ENCODE results near the gene ANGPT4.
A peak's percentile ranks its signal among the peaks of the same experiment; 100 is the strongest.

ANGPT4 gene, protein sequence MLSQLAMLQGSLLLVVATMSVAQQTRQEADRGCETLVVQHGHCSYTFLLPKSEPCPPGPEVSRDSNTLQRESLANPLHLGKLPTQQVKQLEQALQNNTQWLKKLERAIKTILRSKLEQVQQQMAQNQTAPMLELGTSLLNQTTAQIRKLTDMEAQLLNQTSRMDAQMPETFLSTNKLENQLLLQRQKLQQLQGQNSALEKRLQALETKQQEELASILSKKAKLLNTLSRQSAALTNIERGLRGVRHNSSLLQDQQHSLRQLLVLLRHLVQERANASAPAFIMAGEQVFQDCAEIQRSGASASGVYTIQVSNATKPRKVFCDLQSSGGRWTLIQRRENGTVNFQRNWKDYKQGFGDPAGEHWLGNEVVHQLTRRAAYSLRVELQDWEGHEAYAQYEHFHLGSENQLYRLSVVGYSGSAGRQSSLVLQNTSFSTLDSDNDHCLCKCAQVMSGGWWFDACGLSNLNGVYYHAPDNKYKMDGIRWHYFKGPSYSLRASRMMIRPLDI

DNA sequence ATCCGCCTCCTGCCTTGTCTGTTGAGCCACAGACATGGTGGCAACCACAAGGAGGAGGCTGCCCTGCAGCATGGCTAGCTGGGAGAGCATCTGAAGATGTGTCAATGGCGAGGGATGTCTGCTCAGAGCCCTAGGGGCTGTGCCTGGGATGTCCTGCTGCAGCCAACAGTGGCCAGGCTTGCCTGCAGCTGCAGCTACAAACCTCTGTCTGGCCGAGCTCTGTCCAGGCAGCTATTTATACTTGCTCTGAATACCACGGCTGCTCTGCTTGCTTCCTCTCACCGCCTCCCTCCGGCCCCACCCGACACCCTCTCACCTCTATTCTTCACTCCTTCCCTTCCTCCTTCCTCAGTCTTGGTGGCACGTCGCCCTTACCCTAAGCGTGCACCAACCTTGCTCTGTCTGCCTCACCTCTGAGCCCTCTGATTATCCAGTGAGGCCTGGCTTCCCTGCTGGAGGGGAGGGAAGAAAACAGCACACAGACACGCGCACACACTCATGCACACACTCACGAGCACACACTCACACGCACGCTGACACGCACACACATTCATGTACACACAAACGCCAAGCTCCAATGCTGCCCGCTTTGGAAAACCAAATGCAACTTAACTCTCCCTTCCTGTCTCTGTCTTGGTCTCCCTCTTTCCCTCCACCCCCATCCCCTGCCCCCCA lies at the start of gene ANGPT4:
TSS of gene ANGPT4 (minus strand) at position 210 of the 675 bp plus-strand sequence. CDS start at position 90, 120 bp downstream.
- peak; percentile 43 for DNase-seq (ENCODE audit: low spot score)

DNA sequence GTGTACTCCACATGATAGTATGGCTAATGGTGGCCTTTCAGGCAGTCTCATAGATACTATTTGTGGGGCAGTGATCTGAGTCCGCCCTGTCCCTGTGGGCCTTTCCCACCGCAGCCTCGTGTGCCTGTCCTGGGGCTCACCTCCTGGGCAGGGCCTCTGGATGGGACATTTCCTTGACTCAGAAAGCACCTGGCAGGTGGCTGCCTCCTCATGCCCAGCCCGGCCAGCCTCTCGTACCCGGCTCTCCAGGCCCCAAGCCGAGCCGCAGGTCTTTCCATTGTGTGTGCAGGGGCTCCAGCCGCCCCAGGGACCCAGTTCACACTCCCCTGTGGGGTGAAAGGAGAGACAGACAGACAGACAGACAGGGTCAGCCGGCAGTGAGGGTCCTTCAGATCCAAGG lies 47.7 kb upstream of the ANGPT4 start:
- no peak for DNase-seq (ENCODE audit: low spot score)

DNA sequence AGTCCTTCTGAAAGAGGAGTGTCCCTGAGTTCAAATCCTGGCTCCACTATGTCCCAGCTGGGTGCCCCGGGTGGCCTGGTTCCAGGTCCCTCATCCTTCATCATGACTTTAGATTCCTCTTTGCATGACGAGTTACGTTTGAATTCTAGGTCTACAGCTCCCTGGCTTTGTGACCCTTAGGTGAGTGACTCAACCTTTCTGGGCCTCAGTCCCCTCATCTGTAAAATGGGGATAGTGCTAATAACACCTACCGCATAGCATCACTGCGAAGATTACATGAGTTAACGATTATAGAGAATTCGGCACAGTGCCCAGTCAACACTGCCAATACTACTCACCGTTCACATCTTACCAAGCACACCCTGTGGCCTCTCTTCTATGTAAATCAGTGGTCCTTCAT lies 46.5 kb upstream of the ANGPT4 start:
- no peak for DNase-seq (ENCODE audit: low spot score)

DNA sequence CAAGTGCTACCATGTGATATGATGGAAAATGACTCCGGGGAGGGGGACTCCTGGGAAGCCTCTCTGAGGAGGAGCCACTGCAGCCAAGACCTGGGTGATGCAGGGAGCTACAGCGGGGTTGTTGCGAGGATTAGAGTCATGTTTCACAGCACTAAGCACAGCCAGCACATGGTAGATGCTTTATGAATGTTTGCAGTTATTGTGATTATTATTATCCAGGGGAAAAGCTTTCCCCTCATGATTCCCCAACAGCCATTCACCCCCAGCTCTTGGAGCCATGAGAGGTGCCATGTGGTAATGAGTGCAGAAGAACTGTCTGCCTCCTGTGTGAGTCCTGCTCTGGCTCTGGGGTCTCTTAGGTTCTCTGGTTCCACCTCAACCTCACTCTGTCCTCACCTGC lies 46.1 kb upstream of the ANGPT4 start:
- no peak for DNase-seq (ENCODE audit: low spot score)

DNA sequence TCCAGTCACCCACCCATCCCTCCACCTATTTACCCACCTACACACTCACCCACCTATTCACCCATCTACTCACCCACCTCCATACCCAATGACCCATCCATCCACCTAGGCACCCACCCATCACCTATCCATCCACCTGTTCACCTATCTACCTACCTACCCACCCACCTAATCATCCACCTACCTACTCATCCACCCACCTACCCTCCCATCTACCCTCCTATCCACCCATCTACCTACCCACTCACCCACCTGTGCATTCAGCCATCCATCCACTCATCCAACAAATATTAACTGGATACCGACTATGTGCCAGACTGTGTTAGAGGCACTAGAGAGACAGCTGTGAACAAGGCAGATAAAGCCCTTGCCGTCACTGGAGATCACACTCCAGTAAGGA lies 45.6 kb upstream of the ANGPT4 start:
- DNase-seq (ENCODE audit: low spot score), result no peak

DNA sequence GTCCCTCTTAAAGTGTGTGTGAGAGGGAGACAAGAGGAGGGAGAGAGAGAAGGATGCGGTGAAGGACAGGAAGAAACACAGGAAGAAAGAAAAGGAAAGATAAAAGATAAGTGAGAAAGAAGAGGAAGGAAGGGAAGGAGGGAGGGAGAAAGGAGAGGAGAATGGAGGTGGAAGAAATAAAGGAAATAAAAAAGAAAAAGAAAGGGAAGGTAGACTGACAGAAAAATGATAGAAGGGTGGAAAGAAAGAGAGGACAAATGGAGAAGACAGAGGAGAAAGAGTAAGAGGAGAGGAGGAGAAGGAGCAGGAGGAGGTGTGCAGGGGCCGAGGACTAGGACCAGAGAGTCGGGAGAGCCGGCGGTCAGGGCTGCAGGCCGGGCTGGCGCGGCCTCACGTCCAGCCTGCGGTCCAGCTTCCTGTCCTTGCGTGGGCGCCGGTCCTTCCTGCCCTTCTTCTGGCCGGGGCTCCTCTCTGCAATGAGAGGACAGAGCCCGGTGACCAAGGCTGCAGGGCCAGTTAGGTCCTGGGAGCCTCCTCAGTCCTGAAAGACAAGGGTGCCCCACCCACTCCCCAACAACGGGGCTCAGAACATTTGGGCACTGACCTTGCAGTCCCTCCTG lies 44.0 kb upstream of the ANGPT4 start:
- DNase-seq (ENCODE audit: low spot score), result no peak

DNA sequence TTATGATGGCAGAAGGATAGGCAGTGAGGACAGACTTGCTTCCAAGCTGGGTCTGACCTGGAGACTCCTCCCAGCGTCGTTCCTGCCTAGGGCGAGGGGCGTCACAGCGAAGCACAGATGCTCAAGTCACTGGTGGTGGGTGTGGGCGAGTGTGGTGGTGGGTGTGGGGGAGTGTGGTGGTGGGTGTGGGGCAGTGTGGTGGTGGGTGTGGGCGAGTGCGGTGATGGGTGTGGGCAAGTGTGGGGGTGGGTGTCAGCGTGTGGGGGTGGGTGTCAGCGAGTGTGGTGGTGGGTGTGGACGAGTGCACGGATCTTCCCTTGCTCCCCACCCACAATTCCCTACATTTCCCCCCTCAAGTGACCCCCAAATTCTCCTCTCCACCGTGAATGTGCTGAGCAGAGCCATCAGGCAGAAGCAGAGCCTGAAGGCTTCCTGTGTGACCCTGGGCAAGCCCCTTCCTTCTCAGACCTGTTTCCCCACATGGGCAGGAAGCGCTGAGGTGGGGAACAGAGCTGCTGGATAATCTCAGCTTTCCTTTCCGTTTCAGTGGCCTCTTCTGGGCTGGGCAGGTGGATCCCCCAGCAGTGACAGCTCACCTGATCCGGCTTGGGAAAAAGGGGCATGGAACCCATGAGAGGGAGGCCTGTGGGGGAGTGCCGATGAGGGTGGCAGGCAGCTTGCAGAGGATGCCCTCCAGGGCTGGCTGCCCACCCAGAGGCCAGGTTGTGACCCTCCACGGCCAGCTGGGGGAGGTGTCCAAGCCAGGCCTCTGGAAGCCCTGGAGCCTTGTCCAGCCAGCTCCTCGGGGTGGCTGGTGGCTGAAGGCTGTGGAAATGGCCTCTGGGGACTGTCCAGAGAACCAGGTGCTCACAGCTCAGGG lies 43.0 kb upstream of the ANGPT4 start:
- no peak for DNase-seq (ENCODE audit: low spot score)

DNA sequence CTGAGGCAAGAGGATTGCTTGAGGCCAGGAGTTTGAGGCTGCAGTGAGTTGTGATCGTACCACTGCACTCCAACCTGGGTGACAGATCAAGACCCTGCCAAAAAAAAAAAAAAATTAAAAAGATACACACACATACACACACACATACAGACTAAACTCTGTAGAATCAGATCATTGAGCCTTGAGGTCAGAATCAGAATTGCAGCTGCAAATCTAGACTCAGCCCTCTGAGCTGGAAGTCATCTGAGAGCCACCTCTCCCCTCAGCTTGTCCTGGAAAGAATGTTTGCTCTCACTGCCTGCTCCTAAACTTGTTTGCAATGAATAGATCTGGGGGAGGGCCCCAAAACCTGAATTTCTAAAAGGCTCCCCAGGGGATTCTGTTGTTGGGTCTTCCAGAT lies 41.4 kb upstream of the ANGPT4 start:
- no peak for DNase-seq (ENCODE audit: low spot score)

DNA sequence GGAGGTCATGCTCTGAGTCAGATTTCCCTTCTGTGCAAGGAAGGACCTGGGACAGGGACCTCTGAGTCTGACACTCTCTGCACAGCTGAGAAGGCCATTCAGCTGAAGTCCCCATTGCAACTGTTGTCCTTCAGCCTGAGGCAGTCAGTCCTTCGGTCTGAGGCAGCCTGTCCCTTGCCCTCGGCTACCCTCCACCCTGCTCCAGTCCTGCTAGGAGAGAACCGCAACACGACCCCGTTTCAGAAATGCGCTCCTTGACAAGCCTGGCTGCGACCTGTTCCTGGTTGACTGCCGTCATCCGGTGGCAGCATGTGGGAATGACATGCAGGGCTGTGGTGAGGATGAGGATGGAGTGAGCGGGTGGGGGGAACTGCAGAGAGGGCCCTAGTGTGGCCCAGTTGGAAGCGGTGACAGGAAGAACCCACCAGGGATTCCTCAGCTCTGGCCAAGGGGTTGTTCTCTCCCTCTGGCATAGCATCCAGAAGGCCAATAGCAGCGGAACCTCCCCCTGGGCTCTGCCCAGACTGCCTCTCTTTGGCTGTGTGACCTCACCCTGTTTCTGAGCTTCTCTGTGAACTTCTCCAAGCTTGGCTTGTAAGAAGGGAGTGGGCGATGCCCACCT lies 40.3 kb upstream of the ANGPT4 start:
- peak; percentile 85 for DNase-seq (ENCODE audit: low spot score)

DNA sequence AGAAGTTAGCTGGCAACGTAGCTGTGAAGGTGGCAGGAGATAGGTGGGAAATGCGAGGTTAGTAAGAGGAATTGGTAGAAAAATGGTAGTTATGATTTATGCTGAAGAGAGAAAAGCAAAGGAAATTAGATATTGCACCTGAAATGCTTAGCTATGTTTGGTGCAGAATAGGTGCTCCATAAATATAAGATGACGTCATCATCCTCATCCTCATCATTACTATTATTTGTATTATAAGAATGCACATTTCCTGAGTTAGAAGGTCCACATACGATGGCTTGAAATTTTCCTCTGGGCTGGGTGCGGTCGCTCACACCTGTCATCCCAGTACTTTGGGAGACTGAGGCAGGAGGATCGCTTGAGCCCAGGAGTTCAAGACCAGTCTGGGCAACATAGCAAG lies 39.5 kb upstream of the ANGPT4 start:
- DNase-seq (ENCODE audit: low spot score), result no peak

DNA sequence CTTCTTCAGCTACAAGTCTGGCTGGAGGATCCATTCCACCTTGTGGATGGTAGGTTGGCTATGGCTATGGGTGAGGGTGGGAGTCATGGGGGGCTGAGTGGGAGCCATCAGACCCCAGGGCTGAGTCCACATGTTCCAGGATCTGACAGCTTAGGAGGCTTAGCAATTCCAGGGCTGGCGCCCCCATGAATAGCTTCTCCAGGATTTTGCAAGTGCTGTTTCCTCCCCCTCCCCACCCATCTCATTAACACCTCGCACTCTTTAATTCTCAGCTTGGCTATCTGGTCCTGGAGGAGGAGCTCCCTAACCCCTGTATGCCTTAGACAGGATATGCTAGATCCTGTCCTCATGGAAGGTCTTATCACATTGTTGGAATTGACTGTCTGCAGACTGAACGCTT lies 39.0 kb upstream of the ANGPT4 start:
- DNase-seq (ENCODE audit: low spot score), result no peak

DNA sequence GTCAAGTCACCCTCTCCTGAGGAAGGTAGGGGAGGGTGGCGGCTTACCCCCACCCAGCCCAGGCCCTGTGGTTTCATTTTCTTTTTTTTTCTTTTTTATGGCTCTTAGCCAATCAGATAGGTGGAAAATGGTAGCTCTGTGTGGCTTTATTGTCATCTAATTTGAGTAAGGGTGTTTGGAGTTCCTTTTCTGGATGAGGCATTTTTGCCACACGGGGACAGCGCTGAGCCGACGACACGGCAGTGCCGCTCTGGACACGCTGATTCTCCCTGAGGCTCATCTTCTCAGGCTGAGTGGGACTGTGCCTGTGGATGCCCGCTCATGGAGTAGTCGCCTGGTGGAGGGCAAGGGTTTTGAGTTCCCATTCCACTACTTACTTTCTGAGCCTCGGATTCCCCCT lies 37.6 kb upstream of the ANGPT4 start:
- DNase-seq (ENCODE audit: low spot score), result no peak

DNA sequence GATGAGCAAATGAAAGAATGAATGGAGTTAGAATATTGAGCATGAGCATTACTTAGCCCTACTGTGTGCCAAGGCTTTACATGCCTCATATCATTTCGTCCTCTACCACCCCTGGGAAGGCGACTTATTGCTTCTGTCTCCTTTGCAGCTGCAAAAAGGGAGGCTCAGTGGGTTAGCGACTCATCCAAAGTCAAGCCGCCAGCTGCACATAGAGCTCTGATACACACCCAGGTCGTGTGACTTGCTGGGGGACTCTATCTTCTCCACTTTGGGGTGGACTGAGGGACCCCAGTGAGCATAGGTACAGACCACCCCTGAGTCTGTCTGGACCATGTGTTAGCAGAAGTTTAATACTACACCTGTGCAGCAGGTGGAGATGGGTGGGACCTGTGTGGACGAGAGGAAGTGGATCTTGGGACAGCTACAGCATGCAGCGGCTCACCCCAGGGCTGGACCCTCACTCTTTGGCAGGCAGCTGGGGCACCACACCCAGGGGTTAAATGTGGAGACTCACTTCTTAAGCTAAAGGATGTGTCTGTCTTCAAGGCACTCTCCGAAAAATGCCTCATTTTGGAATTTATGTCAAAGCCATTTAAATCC lies 36.2 kb upstream of the ANGPT4 start:
- no peak for DNase-seq (ENCODE audit: low spot score)

DNA sequence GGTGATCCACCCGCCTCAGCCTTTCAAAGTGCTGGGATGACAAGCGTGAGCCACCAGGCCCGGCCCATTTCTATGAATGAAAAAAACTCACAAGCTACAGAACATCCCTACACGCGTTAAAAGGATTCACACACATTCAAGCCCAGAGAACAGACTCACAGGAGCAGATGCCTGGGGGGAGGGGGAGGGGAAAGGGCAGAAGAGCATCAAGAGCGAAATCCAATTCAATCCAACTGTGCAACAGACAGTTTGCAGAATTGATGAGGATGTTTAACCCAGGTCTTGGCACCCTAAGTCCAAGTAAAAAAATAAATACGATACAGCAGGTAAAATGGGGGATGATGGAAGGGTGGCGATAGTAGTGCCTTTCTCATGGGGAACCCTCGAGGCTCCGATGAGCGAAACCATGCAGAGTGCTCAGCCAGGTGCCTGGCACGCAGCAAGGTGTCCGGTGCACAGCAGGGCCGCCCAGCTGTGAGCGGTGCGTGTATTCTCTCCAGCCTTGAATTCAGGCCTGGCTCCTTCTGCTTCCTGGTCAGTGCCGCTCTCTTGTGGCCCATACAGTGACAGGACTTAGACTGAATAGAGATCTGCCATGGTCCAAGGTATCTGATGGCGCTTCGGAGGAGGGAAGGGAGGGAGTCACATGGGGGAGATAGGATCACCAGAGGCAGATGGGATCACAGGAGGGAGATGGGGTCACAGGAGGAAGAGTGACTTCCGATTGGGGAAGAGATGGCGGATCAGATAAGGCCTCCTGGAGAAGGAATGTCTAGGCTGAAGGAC lies 35.4 kb upstream of the ANGPT4 start:
- no peak for DNase-seq (ENCODE audit: low spot score)

DNA sequence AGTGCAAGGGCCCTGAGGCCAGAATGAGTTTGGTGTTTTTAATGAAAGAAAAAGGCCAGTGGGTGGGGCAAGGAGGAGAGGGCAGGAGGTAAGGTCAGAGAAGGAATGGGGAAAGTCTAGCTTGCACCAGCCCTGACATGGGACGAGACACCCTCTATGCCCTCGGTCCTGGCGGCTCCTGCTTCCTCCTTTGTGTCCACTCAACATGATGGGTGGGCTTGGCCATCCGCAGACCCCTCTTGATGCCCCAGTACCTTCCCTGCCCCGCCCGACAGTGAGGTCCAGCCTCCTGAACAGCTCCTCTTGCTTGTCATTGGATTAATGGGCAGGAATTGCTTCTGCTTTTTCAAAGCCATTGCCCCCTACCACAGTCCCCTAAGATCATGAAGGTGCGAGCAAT lies 33.6 kb upstream of the ANGPT4 start:
- DNase-seq (ENCODE audit: low spot score), result no peak

DNA sequence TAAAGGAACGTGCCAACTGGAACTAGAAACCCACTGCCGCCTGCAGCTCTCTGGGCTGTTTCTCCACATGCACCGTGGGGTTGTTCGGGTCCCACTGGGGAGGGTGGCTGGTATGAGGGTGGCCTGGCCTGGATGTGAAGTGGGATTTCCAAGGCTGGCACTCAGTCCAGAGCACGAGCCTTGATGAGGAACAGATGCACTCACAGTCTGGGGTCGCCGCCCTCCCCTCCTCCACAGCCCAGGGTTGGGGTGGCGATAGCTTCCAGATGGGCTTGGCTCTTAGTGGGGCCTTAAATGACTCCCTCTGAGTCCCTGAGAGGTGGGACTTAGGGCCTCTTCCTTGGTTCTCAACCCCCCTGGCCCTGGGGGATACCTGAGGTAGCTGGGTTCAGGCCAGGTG lies 30.7 kb upstream of the ANGPT4 start:
- no peak for DNase-seq (ENCODE audit: low spot score)

DNA sequence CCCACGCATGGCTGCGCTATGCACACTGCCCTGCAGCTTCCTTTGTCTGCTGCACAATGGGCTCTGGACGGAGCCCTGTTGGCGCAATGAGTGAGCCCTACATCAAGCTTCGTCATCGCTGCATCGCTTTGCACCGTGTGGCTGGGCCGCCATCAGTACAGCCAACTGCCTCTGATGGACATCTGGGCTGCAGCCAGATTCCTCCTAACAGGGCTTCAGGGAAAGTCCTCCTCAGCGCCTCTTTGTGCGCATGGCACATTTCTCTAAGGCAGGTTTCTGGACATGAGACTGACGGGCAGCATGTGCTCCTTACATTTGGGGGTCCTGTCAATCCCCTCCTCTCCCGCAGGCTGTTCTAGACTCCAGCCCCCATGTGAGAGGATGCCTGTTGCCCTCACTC lies 29.7 kb upstream of the ANGPT4 start:
- no peak for DNase-seq (ENCODE audit: low spot score)

DNA sequence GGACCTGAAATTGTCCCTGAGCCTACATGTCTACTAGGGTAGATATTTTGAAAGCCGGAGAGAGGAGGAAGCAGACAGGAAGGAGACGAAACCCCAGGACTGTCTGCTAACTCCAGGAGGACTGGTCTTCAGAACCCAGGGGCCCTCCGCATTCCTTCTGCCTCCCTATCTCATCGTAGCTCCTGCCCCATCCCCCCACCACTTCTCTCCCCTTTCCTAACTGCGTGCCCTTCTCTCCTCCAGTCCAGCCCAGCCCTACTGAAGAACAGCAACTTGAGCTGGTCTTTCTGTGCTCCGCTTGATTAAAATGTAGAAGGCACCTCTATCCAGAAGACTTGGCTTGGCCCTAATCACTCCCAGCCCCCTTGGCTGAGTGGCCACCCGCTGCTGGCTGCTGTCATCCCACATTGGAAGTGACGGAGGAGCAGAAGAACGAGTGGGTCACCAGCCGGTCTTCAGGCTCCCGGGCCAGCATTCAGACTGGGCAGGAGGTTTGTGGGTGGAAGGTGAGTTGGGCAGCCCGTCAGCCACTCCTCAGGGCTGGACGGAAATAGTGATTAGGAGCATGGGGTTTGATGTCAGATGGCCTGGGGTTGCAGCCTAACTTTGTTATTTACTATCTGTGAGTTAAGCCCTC lies 28.8 kb upstream of the ANGPT4 start:
- peak; percentile 46 for DNase-seq (ENCODE audit: low spot score)

DNA sequence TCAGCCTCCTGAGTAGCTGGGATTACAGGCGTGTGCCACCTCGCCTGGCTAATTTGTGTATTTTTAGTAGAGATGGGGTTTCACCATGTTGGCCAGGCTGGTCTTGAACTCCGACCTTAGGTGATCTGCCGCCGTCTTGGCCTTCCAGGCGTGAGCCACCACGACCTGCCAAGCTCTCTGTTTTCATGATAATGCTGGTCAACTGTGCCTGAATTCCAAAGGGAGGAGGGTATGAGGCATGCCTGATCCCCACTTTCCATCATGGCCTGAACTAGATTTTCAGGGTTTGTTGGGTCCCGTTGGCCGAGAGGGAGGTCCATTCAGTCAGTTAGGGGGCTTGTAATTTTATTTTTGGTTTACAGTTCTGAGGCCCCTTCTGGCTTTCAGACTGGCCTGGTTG lies 28.0 kb upstream of the ANGPT4 start:
- no peak for DNase-seq (ENCODE audit: low spot score)

DNA sequence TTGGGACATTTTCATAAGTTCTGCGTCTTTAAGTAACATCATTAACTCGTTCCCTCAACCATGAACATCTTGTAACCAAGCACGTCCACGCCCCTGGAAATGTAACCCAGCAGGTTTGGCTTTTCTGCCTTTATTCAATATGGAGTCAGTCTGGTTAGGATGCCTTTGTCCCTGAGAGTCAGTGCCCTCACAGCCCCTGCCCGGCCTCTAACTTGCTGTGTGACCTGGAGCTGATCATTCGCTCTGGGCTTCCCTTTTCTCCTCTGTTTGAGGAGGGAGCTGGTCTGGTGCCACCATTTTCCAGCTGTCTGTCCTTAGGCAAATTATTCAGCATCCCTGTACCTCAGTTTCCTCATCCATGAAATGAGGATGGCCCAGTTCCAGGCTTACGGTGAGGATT lies 26.5 kb upstream of the ANGPT4 start:
- DNase-seq (ENCODE audit: low spot score), result no peak

Measured in iPS-NIHi11 (cell line).